BE2C (cell line): Measurements from ENCODE around the gene P2RY6.

Experiments
- DNase-seq: peaks from one replicate; pipeline ENCODE4 v3.0.0-alpha.2; 2020
- H3K27me3 ChIP-seq: fragments of 250-450 bp; sonication (Bioruptor Pico); 2 replicates; pipeline ENCODE4 v1.5.1; 2020; ENCODE audit warnings: mild to moderate bottlenecking
- H3K36me3 ChIP-seq: fragments of 250-450 bp; sonication (Bioruptor Pico); 2 replicates; pipeline ENCODE4 v1.5.1; 2020; ENCODE audit warnings: mild to moderate bottlenecking
- H3K4me1 ChIP-seq: fragments of 250-450 bp; sonication (Bioruptor Pico); 2 replicates; pipeline ENCODE4 v1.5.1; 2020
- H3K4me3 ChIP-seq: 2 replicates; pipeline ENCODE4 v1.5.1; 2011; ENCODE audit warnings: low read depth, low read length
- H3K9me3 ChIP-seq: fragments of 250-450 bp; sonication (Bioruptor Pico); 2 replicates; pipeline ENCODE4 v1.5.1; 2020
- CTCF ChIP-seq: IDR thresholded peaks from 2 replicates; pipeline ENCODE4 v1.5.1; 2012; ENCODE audit warnings: mild to moderate bottlenecking, low read depth, low read length

P2RY6 gene

GRCh38 chr11:73274722-73275380 lies 2.7 kb downstream of the P2RY6 start:
- no peaks in the 10 kb centered on the region for H3K9me3 ChIP-seq
- no peak for TF ChIP-seq CTCF
- H3K4me1 ChIP-seq = peaks cover 32% of the 10 kb centered on the region
- H3K27me3 ChIP-seq = no peaks in the 10 kb centered on the region
- DNase-seq = no peak
- H3K4me3 ChIP-seq = peak overlapping the region; percentile 65
- peaks cover 36% of the 10 kb centered on the region for H3K36me3 ChIP-seq

- Histone ChIP-seq H3K9me3 (no peaks in the 10 kb centered on the region), H3K4me1 (peaks cover 30% of the 10 kb centered on the region), H3K4me3 (no peak overlapping the region), H3K27me3 (no peaks in the 10 kb centered on the region), H3K36me3 (peaks cover 38% of the 10 kb centered on the region)
- TF ChIP-seq CTCF = no peak
- no peak for DNase-seq
Observed at GRCh38 chr11:73275381-73275750, 3.2 kb downstream of the P2RY6 start.

DNA sequence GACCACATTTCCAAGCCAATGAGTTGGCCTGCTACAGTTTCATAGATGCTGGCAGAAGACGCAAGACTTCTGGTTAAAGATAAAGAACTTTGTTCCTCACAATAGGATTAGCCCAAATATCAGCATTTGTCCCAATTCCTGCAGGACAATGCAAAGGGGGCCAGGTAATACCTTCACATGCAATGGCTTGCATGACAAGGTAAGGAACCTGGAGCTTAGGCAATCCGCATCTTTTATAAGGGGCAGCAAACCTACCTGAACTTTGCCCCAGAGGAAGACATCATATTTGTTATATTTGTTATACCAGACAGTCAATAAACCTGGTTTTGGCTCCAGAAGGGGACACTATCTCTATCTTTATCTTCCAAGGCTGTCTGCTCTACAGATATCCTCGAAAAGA lies 5.3 kb downstream of the P2RY6 start:
- no peaks in the 10 kb centered on the region for H3K27me3 ChIP-seq
- no peaks in the 10 kb centered on the region for H3K9me3 ChIP-seq
- peaks cover 27% of the 10 kb centered on the region for H3K4me1 ChIP-seq
- no peak overlapping the region for H3K4me3 ChIP-seq
- TF ChIP-seq CTCF = no peak
- peaks cover 52% of the 10 kb centered on the region for H3K36me3 ChIP-seq
- DNase-seq = no peak

- no peaks in the 10 kb centered on the region for H3K9me3 ChIP-seq
- no peak for DNase-seq
- H3K27me3 ChIP-seq = no peaks in the 10 kb centered on the region
- H3K4me1 ChIP-seq = peaks cover 31% of the 10 kb centered on the region
- no peak overlapping the region for H3K4me3 ChIP-seq
- peaks cover 45% of the 10 kb centered on the region for H3K36me3 ChIP-seq
- no peak for TF ChIP-seq CTCF
Observed at GRCh38 chr11:73280626-73281025, 8.5 kb downstream of the P2RY6 start.

DNA sequence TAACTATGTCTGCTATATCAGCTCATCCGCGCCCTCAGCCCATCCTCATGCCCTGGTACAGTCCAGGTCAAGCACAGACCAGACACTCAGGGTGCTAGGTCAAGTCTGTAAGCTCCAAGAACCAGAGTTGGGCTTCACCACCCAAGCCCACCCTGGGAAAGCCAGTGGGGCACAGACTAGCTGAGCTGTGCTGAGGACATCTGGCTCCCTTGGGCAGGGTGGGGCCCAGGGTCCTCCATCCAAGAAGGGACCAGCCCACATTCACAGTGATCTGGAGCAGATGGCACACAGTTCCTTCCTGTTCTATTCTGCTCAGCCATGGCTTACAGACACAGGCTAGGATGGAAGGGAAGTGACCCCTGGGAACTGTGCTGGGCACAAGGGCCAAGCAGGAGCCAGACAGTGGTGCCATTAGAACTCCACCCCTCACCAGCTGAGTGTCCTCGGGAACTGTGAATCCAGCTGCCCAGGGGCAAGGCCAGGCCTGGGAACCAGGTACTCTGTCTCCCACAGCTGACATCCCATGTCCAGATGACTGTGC lies 9.1 kb downstream of the P2RY6 start:
- peaks cover 40% of the 10 kb centered on the region for H3K36me3 ChIP-seq
- H3K27me3 ChIP-seq = no peaks in the 10 kb centered on the region
- no peak overlapping the region for H3K4me3 ChIP-seq
- no peaks in the 10 kb centered on the region for H3K9me3 ChIP-seq
- TF ChIP-seq CTCF = no peak
- H3K4me1 ChIP-seq = peaks cover 37% of the 10 kb centered on the region
- no peak for DNase-seq

- no peak for TF ChIP-seq CTCF
- Histone ChIP-seq H3K4me3 (no peak overlapping the region), H3K4me1 (peaks cover 42% of the 10 kb centered on the region)
Observed at GRCh38 chr11:73281796-73282660, 9.9 kb downstream of the P2RY6 start.

More at GRCh38 chr11:73281796-73282660, 9.9 kb downstream of the P2RY6 start:
- no peak for DNase-seq
- no peaks in the 10 kb centered on the region for H3K9me3 ChIP-seq
- H3K27me3 ChIP-seq = no peaks in the 10 kb centered on the region
- peaks cover 32% of the 10 kb centered on the region for H3K36me3 ChIP-seq
